Measurements from ENCODE around the gene EYA4.

Gene EYA4

DNA sequence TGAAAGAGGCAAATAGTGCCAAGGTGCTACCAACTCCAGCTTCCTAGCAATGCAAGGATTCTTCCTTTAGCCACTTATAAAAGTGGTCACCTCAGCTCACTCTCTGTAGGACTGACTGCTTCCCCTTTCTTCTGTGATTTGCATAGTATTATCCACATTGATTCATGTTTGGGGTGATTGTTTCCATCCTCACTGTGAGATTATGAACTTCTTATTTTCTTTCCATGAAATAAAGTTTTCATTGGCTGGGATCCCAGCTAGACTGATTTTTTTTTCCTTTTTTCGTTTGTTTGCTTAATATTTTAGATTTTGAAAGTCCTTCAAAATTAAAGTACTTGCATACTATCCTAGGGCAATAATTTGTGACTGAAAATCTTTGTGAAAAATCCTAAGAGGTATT is 50.5 kb downstream of the EYA4 start:
- no peak for DNase-seq

DNA sequence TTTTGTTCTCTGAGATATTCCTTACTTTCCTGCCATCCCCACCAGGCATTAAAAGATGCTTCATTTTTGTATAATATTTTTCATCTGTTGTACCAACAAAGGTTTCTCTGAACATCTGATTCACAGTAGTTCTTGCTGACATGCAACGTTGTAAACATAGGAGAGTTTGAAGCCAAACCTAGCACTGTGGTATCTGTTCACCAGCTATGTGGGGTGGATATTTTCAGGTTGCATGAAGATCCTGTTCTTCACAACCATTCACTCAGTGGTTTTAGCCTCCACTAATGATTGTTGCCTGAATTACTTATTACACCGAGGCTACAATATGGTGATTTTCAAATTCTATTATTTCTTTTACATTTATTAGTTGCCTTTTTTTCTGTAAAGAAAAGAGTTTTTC is 56.5 kb downstream of the EYA4 start:
- no peak for DNase-seq

DNA sequence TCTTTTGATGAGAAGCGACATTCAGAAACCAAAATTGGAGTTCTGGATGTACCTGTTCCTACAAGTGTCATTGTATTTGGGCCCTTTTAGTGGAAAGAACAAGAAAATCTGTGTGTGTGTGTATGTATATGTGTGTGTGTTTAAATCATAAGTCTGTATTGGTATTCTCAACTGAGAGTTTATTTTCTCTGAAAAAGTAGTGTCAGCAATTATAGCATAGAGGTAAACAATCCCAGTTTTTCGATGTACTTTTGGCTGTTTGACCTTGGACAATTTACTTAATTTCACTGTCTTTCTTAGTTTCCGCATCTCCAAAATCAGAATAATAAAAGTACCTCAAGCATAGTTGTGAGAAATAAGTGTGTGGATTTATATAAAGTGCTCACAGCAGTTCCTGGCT is 57.2 kb downstream of the EYA4 start:
- DNase-seq, result no peak

DNA sequence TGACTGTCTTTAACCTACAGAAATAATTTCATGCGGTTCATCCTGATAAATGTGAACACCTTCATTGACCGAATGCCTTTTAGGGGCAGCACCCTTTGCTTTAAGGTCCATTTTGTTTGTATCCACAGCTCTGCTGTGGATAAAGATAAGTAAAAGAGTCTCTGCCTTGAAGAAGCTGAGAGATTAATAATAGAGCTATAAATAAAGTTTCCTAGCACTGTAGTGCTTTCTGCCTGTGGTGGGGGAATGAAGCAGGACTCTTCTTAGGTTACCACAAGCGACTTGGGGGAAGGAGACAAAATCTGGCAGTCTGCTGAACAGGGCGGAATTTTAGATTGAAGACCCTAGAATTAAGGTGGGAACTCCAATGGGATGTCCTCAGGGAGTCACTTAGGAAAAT is 57.6 kb downstream of the EYA4 start:
- no peak for DNase-seq

DNA sequence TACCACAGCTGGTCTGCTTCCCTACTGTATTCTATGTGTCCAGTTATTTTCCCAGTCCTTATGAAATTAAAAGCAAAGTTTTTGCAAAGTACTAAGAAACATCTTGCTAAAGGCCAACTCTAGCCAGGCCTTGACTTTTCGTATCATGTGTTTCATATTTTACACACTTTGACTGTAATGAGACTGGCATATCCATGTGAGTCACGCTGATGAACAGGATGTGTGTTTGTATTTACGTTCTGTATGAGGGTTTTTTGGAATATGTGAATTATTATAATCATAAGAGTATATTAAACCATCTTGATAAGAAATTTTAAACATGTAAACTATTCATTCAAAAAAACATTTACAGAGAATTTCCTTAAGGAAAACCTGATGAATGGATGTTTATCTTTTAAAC is 59.7 kb downstream of the EYA4 start:
- no peak for DNase-seq

DNA sequence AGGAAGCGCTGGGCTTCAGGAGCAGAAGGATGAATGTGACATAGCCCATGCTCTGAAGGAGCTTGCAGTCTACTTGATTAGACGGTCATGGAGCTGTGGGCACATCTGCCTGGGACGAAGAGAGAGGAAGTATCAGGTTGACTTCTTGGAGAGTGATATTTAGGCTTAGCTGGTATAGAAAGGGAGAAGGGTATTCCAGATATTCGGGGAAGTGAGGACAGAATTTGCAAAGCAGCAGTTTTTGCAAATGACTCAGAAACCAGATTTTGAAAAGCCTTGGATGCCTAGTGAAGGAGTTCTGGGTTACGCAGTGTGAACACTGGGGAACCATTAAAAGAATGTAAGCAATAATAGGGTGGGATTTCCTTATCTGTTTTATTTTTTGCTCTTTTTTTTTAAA is 60.7 kb downstream of the EYA4 start:
- no peak for DNase-seq

DNA sequence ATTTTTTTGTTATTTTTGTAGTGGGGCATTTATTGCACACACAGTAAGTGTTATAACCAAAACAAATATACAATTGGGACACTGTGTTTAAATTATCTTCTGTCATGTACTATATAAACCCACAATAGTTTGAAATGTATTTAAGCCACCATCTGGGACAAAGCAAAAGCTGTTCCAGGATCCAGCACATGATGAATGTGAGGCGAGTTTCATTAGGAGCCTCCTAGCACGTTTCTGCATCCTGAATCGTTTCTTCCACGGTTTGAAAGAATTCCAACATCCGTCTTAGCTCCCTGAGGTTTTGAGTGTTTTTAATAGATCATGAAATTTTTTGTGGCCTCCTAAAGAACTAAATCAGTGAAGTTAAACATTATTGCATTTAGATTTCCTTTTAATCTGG is 65.8 kb downstream of the EYA4 start:
- DNase-seq, result no peak

DNA sequence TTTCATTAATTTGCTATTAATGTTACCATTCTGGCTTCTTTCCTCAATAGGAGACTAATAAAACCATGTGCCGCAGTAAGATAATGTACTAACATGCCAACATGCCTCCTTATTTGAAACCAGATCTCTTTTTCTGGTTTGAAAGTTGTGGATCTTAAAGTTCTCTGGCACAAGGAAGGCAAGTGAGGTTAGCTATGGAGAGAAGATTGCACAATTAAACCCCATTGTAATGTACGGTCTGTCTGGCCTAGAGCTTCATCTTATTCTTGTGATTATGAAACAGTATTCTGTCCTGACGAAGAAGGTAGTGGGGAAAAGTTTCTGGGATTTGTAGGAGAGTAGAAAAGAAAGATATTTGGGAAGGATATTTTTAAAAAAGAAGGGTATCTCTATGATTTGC is 68.4 kb downstream of the EYA4 start:
- no peak for DNase-seq

DNA sequence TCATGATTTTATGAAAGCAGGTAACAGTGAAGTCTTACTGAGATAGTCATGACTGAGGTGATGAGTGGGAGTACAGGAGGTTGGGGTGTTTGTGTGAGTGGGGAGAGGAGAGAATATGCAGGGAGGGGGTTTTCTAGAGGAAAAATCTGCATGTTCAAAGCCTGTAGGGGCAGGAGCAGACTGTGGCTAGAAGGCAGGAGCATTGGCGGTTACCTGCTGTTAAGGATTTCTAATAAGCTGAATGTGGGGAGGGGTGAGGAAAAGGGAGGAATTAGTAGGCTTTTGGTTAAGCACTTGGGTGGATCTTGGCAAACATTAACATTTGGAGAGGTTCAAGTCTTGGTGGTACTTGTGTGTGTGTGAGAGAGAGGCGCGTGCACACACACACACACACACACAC is 70.8 kb downstream of the EYA4 start:
- no peak for DNase-seq

DNA sequence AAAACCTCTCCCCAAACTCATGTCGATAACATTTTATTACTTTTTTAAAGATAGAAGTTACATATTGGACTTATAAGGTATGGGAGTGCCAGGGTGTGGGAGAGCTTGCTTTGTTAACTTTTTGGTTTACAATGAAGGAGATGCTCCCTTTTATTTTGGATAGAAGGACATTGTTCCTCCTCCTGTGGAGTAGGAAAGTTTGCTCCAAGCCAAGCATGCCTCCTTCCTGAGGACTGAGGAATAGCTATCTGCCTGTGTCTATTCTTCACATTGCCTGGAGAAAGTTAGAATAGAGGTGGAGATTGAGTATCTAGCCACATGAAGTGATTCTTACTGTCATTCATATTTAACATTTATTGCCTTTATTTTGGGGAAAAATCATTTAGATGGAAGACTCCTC is 71.9 kb downstream of the EYA4 start:
- no peak for DNase-seq

DNA sequence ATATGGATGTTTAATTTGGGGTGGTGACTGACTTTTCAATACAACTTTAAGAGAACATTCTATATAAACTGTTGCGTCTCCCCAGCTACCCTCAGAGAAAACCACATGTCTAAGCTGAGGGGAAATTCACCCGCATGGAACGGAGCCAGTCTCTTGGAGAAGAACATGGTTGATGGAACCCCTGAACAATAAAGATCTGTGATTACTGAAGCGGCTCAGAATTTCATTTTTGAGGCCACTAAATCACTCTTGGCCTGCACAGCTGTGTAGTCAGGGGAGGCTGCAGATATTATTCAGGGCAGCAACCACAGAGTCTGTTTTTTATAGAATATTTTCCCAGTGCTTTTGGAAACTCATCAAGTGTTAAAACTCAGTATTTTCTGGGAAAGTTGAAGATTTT is 73.8 kb downstream of the EYA4 start:
- no peak for DNase-seq

DNA sequence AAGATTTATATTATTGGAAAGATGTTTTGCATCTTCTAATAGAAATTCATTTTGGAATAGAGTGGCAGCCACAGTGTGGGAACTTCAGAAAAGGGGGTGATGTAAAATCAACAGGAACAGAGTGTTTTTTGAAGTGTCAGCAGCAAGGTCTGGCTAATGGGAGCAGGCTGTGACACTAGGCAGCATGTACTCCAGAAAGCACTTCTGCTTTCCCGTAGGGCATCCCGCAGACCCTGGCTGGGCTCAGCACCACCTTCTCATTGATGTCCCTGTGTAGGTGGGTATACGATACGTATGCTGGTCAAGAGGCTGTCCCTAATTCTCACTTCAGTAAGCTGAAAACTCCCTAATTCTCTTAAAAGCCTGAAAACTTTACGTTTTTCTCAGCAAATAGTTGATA is 74.7 kb downstream of the EYA4 start:
- no peak for DNase-seq

DNA sequence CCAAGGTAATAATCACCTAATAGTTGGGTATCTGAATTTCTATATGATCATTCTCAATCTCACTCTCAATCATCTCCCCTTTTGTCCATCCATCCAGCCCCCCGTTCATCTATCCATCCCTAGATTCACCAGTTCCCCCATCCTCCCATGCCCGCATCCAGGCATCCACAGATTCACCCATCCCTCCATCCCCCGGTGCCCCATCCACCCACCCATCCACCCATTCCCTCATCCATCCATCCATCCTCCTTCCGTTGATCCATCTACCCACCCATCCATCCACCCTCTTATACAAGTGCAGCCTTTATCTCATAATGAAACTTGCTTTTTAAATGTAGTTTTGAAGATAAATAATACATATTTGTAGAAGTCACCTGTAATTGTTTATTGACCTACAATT is 76.5 kb downstream of the EYA4 start:
- no peak for DNase-seq

DNA sequence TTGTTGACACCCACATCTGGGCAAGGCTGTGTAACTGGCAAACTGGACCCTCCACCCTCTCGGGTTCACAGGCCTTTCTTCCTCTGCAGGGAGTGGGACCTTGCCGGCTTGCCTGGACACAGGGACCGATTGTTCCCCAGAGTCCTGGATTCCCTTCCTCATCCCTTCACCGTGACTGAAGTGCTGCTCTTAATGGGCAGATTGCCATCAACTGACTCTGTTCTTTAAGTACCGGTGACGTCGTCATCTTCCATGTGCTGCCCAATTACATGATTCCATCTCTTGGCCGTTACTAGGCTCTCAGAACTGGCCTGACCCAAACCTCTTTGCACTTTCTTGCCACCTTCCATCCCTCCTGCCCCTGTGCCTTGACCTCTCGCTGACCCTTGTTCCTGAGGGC is 85.4 kb downstream of the EYA4 start:
- DNase-seq, result no peak

DNA sequence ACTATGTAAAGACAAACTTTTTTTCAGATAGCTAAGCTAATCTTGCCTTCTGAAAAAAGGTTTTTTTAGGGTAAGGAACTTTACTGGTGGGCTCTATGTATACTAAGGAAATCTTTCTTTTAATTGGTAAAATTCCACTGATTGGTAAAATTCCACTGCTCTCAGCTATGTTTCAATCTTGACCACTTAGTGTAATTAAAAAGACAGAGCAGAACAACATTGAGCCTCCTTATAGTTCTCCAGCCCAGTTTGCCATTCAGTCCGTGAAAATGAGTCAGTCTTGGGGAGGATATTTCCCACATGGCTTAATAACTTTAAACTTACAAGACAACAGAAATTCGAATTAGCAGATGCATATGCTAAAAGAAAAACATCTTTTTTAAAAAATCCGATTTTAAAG is 92.7 kb downstream of the EYA4 start:
- DNase-seq, result no peak

DNA sequence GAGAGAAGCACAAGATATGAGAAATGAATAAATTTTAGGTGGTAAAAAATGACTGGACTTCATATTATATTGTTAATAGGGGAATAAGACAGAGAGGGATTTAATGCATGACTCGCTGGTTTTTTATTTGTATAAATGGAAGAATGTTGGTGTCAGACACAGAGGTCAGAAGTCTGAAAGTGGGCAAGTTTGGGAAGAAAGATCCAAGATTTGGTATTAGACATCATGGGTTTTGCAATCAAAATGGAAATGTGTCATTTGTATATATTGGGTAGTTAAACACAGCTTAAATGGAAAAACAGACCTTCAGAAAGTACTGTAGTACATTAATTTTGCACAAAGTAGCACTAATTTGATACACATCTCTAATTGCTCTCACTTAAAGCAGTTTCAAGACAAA is 96.2 kb downstream of the EYA4 start:
- DNase-seq, result no peak

DNA sequence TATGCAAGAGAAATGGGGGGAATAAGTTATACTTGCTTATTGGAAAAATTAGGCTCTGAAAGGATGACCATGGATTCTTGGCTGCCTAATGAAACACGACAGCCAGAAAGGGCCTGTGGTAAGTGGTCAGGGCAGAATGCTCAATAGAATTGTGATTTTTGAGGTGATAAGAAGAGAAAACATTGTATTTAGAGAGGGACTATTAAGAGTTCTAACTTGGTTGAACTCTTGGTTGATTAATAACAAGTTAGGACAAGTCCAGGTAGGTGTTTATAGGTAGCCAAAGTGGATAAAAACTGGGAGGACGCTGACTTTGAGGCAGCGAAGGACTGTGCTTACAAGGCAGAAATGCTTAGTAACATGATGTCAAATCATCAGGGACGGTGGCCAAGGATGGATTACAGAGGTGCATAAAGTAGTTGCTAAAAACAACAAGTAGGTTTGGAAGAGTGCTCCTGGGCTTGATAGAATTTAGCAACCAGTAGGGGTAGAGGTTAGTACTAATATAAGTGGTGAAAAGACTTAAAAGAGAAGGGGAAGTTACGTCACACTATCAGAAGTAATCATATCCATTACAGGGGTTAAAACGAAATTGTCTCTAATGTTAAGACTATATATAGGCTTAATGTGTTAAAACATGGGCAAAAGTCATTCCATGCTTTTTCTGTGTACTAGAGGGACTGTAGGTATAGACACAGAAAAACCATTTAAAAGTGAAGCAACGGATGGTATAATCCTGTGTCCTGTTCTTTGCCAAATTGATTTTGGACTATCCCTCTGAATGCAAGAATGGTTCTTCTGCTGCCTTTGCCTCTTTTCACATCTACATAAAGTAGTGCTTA is 98.6 kb downstream of the EYA4 start:
- no peak for DNase-seq

DNA sequence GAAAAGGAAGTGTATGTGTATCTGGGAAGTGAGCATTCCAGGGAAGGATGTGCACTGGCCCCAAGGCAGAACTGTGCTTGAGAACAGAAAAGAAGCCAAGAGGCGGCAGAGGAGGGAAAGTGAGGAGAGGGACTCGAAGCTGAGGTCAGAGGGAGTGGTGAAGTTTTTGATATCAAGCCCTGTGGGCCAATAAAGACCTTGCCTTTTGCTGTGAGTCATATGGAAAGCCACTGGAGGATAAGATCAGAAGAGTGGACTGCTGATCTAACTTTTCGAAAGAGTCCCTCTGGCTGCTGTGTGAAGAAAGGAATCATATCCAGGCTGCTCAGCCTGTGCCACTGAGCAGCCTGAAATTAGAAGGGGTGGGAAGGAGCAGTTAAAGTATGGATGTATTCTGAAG is 99.4 kb downstream of the EYA4 start:
- DNase-seq, result peak in 1 of 2 experiments; percentile 5

DNA sequence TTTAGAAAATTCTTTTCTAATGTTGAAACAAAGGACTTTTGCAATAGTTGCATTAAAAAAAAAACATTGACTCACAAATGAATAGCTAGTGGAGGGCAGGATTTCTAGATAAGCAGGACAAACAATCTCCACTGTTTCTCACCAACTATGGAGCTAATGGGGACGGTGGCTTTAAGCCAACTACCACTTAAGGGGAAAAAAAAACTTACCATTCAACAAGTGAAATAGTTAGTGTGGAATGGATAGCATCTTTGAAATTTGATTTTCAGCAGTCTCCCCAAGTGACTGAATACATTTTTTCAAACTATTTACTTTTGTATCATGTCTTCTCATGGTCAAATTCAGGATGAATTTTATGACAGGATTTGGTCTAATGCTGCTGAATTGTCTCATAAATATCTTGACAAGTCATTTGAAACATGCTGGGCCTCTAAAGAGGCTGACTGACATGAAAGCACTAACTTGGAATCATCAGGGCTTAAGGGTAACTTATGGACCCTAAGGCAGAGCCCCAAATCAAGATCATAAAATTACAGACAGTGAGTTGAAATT is 100.5 kb downstream of the EYA4 start:
- peak in 1 of 2 experiments; percentile 33 for DNase-seq

DNA sequence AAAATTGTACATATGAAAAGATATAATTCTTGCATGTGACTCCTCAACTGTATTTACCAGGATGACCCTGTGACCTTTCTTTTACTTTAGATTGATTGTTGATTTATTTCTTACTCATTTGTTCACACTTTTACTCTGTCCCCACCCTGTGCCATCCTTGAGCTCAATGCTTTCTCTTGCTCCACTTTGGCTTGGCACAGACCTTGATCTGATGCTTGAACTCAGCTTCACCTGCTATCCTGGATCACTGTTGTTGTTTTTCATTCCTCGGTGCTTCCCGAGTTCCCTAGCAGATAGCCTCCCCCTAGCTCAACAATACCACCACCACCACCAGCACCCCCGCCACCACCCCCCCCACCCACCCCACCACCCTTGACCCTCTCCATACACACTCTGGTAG is 102.1 kb downstream of the EYA4 start:
- DNase-seq, result no peak

DNA sequence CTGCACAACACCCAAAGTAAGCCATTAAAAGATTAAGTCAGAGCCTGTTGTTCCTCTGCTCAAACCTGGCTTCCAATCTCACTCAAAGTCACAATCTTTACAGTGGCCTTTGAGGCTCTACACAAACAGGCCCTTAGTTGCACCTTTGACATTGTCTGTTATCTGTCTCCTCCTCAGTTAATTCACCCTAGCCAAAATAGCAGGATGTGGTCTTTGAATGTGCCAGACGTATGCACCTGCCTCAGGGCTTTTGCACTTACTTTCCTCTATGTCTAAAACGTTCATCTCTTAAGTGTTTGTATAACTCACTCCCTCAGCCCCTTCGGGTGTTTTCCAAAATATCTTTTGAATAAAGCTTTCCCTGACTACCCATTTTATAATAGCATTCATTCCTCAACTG is 107.7 kb downstream of the EYA4 start:
- no peak for DNase-seq

DNA sequence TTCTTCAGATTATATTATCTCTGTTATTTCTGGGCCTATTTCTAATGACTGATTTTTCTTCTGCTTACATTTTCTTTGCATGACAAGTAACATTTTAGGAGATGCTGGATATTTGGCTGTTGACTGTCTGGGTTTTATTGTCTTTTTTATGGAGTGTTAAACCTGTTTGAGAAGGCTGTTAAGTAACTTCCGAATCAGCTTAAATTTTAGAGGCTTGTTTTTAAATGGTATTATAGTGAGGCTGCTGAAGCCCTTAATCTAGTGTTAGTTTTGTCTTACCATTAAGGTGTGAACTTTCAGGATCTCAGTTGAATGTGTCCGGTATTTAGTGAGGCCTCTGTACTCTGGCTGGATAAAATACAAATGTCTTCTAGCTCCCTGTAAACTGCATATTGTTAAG is 109.8 kb downstream of the EYA4 start:
- no peak for DNase-seq

DNA sequence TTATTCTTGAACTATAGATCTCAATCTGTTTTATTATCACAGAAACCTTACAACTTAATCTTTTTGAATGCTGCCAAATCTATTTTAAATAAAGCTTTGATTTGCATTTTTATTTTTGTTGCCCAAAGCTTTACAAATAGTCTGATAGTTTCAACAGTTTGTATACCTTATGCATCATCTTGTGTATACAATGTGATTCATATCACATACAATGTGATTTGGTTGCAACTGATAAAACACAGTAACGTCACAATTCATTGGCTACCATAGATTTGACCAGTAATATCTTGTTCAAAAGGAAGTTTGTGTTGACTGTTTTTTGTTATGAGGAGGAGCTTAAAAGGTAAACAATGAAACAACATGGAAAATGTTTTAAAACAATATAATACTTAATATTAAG is 110.9 kb downstream of the EYA4 start:
- DNase-seq, result no peak

DNA sequence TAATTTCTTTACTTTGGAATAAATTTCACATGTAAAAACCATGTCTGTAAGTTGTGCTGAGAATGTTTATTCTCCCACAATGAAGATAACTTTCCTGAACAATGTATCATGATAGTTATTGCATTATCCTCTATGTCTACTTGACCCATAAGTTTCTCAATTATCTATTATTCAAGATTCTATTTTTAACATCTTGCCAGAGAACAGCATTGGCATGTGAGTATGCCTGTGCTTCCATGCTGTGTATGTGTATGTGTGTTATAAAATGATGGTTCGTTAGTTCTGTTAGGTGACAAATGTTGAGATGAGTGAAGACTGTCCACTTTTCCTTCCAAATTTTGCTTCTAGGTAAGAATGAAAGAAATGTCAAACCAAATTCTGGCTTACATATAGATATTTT is 111.9 kb downstream of the EYA4 start:
- DNase-seq, result no peak

DNA sequence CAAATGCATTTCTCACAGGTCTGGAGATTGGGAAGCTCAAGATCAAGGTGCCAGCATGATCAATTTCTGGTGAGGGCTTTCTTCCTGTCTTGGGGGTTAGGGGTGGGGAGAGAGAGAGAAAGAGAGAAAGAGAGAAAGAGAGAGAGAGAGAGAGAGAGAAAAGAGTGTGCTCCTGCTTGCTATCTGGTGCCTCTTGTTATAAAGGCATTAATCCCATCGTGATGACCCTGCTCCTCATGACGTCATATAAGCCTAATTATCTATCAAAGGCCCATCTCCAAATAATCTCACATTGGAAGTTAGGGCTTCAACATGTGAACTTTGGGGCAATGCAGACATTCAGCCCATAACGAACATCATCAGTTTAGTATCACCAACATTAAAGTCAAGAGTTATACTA is 114.8 kb downstream of the EYA4 start:
- no peak for DNase-seq

Measured in SW 1271 (cell line).